RWPE1 (cell line): Measurements from ENCODE around the gene GAN.

Experiments used
- CTCF ChIA-PET: fragments of 350-600 bp; sonication (Branson Sonifier 250); formaldehyde crosslinking; extraction: SDS; loops from one replicate; lab custom pipeline; 2021; lab: Yijun Ruan, JAX
- POLR2A ChIA-PET: fragments of 400-600 bp; formaldehyde crosslinking; extraction: SDS; loops from one replicate; lab custom pipeline; 2020; ENCODE audit warnings: antibody characterized with exemption; ENCODE audit not compliant: low non-redundant PET; lab: Yijun Ruan, JAX
- DNase-seq: peaks from one replicate; pipeline ENCODE4 v3.0.0; 2012; ENCODE audit warnings: low spot score
- H3K27ac ChIP-seq: fragments of 450-650 bp; 2 replicates; pipeline ENCODE4 v1.5.1; 2017
- CTCF ChIP-seq: fragments of 450-650 bp; conservative IDR thresholded peaks from 2 replicates; pipeline ENCODE4 v1.5.1; 2017; ENCODE audit warnings: low read depth, mild to moderate bottlenecking

GAN gene

GRCh38 chr16:81314603-81315270 is at the start of gene GAN:
GAN (plus strand) TSS chr16:81314962; CDS start chr16:81315114, 152 bp downstream.
- CTCF ChIA-PET: interaction anchor here (0.5 to 0.6 kb wide), 2 partner anchors 134 to 223 kb away, joined by 3 read pairs; no protein-coding TSS in a partner anchor
- no peak for TF ChIP-seq CTCF
- H3K27ac ChIP-seq: peak within 1 kb of the TSS; percentile 81
- POLR2A ChIA-PET: interaction anchor here (0.7 to 0.9 kb wide), 2 partner anchors 10 to 97 kb away, joined by 3 to 4 read pairs; no protein-coding TSS in a partner anchor
- DNase-seq: peak; percentile 97

- no peak for TF ChIP-seq CTCF
- POLR2A ChIA-PET: no interaction called here
- CTCF ChIA-PET: no interaction called here
- no peak for DNase-seq
- H3K27ac ChIP-seq: no peak overlapping the region
Observed at GRCh38 chr16:81265052-81265451, 49.7 kb upstream of the GAN start.

GRCh38 chr16:81265658-81266451 is 48.9 kb upstream of the GAN start:
- no peak for DNase-seq

GRCh38 chr16:81266680-81267095 is 48.1 kb upstream of the GAN start:
- H3K27ac ChIP-seq: peak overlapping the region; percentile 83
- no peak for TF ChIP-seq CTCF
- ChIA-PET CTCF (interaction anchor here (0.5 kb wide), 1 partner anchor 172 kb away, joined by 6 read pairs; no protein-coding TSS in a partner anchor), POLR2A (no interaction called here)
- DNase-seq: peak; percentile 65

More at GRCh38 chr16:81265658-81266451, 48.9 kb upstream of the GAN start:
- ChIA-PET POLR2A (no interaction called here), CTCF (interaction anchor here (0.5 kb wide), 1 partner anchor 173 kb away, joined by 6 read pairs; no protein-coding TSS in a partner anchor)
- TF ChIP-seq CTCF: no peak
- peak overlapping the region; percentile 83 for H3K27ac ChIP-seq

GRCh38 chr16:81268509-81268908 is 46.3 kb upstream of the GAN start:
- ChIA-PET CTCF (no interaction called here), POLR2A (no interaction called here)
- no peak overlapping the region for H3K27ac ChIP-seq
- TF ChIP-seq CTCF: no peak
- DNase-seq: no peak

- ChIA-PET POLR2A (no interaction called here), CTCF (interaction anchor here (0.7 kb wide), 1 partner anchor 134 kb away, joined by 3 read pairs; no protein-coding TSS in a partner anchor)
- no peak for DNase-seq
- no peak overlapping the region for H3K27ac ChIP-seq
- no peak for TF ChIP-seq CTCF
Observed at GRCh38 chr16:81273223-81273950, 41.4 kb upstream of the GAN start.
